PFSK-1 (cell line): ENCODE results near the gene ACBD3.

Source experiments
- FOXP2 ChIP-seq: optimal IDR thresholded peaks from 2 replicates; pipeline ENCODE3; 2011; ENCODE audit warnings: borderline replicate concordance, control low read depth, inconsistent platforms; ENCODE audit not compliant: insufficient read depth; ENCODE audit errors: extremely low read length, extremely low read depth
- POLR2AphosphoS5 ChIP-seq: IDR thresholded peaks from 2 replicates; pipeline ENCODE4 v1.6.1; 2012; ENCODE audit warnings: low read depth, mild to moderate bottlenecking, control low read depth, low read length, moderate library complexity
- SIN3A ChIP-seq: IDR thresholded peaks from 2 replicates; pipeline ENCODE4 v1.6.1; 2012; ENCODE audit warnings: mild to moderate bottlenecking, low read length, moderate library complexity, borderline replicate concordance; ENCODE audit not compliant: insufficient read depth
- TAF1 ChIP-seq: IDR thresholded peaks from 2 replicates; pipeline ENCODE4 v1.6.1; 2012; ENCODE audit warnings: low read length, control low read depth, borderline replicate concordance; ENCODE audit not compliant: insufficient read depth
- TF ChIP-seq, protein P1 (sequence below), 2 experiments: IDR thresholded peaks; 2 replicates each; pipeline versions ENCODE4 v1.6.1 to v1.8.0; 2011 to 2012; ENCODE audit warnings: low read depth in 2 of 2, low read length in 2 of 2, control low read depth in 1 of 2, inconsistent platforms in 1 of 2, mild to moderate bottlenecking in 1 of 2, moderate library complexity in 1 of 2; ENCODE audit not compliant: insufficient read depth in 1 of 2

ACBD3 gene

DNA sequence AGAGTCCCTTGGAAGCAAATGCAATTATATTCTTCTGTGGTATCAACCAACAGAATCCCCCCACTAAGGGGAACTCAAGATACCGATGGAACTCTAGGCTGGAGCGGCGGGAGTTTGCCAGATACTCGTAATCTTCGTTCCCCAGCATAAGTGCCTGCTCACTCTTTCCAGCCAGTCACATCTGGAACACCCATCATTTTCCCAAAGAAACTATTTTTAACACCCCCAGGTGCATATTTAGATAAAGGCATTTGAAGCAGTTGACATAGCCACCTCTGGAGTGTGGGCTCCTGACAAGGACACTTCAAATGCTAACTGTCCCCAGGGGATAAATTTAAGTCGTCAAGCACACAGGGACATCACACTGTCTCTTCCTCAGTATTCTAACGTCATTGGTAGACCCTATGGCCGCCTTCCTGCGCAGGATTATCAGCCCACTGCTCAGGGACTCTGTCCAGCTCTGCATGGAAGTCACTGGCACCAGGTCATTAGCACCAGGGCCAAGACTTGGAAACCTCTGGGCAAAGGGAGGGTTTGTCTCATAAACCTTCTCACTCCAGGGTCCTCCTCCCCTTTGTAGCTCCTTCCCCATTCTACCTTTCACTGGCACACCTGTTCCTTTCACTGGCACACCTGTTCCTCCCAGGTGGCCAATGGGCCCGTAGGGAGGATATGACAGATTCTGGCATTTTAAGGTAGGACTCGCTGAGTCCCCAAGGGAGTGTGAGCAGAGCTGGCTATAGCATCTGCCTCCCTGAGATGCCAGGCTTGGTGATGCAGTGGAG, 75.3 kb downstream of the ACBD3 start:
- TF ChIP-seq TAF1 (no peak), SIN3A (no peak)

DNA sequence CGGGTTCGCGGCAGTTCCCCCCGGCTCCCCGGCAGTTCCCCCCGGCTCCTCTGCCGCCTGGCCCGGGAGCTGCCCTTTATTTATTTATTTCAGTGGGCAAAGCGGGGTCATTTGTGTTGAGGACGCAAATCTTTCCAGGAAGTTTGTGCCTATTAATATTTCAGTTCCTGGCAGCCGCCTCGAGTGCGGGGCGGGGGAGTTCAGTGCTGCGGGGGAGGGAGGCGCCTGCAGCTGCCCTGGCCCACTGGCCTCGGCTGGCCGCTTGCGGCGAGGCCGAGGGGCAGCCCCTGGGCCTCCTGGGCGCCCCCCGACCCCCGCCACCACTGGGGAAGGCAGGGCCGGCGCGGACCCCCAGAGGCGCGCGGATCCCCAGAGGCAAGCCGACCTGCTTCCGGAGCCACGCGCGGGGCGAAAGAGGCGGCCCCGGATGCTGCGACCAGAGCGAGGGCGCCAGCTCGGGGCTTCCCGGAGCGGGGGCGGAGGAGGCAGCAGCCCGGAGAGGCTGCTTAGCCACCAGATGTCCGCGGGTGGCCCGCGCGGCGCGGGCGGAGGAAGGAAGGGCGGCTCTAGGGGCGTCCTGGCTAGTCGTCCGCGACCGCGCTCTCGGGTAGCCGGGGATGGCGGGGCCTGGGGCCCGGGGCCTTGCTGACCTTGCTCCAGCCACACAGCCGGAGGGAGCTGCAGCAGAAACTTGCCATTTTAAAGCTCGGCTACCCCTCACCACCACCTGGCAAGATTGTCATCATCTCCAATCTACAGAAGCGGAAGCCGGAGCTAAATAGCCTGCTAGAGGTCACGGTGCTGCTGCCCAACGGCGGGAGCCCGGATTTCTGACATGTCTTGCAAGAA, 76.1 kb downstream of the ACBD3 start:
- no peak for TF ChIP-seq POLR2AphosphoS5
- TF ChIP-seq TAF1, result no peak
- TF ChIP-seq, protein P1, sequence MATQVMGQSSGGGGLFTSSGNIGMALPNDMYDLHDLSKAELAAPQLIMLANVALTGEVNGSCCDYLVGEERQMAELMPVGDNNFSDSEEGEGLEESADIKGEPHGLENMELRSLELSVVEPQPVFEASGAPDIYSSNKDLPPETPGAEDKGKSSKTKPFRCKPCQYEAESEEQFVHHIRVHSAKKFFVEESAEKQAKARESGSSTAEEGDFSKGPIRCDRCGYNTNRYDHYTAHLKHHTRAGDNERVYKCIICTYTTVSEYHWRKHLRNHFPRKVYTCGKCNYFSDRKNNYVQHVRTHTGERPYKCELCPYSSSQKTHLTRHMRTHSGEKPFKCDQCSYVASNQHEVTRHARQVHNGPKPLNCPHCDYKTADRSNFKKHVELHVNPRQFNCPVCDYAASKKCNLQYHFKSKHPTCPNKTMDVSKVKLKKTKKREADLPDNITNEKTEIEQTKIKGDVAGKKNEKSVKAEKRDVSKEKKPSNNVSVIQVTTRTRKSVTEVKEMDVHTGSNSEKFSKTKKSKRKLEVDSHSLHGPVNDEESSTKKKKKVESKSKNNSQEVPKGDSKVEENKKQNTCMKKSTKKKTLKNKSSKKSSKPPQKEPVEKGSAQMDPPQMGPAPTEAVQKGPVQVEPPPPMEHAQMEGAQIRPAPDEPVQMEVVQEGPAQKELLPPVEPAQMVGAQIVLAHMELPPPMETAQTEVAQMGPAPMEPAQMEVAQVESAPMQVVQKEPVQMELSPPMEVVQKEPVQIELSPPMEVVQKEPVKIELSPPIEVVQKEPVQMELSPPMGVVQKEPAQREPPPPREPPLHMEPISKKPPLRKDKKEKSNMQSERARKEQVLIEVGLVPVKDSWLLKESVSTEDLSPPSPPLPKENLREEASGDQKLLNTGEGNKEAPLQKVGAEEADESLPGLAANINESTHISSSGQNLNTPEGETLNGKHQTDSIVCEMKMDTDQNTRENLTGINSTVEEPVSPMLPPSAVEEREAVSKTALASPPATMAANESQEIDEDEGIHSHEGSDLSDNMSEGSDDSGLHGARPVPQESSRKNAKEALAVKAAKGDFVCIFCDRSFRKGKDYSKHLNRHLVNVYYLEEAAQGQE (IDR thresholded peaks at IDR 0.05; ENCODE audit: insufficient read depth in 1 of 2, low read depth in 2 of 2, low read length in 2 of 2), result peak in 1 of 2 experiments; percentile 11; a peak in 1 of 4 replicates
- TF ChIP-seq FOXP2, result peak; percentile 53
- TF ChIP-seq SIN3A, result no peak

DNA sequence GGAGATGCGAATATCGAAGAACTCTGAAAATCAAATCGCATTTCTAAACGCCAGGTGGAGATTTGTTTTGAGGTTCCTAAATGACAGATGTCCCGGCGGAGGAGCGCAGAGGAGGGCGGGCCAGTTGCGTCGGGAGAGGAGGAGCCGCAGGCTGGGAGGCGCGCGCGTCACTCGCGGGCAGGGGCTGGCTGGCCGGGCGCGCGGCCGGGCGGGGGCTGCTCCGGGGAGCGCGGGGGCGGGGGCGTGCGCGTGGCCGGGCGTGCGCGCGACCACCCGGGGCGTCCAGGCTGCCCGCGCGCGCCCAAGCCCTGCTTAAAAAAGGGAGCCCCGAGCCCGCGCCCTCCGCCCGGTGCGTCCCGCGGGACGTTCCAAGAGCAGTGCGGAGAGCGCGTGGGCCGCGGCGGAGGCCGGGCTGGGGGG, 76.7 kb downstream of the ACBD3 start:
- TF ChIP-seq TAF1, result no peak
- peak; percentile 33 for TF ChIP-seq POLR2AphosphoS5
- TF ChIP-seq, protein P1 (IDR thresholded peaks at IDR 0.05; ENCODE audit: insufficient read depth in 1 of 2, low read depth in 2 of 2, low read length in 2 of 2), result no peak
- peak; percentile 76 for TF ChIP-seq FOXP2
- no peak for TF ChIP-seq SIN3A

- TF ChIP-seq POLR2AphosphoS5, result no peak
- TF ChIP-seq, protein P1 (IDR thresholded peaks at IDR 0.05; ENCODE audit: insufficient read depth in 1 of 2, low read depth in 2 of 2, low read length in 2 of 2), result no peak
- no peak for TF ChIP-seq TAF1
Measured at GRCh38 chr1:226108935-226109828, 77.4 kb downstream of the ACBD3 start.

- TF ChIP-seq, protein P1 (IDR thresholded peaks at IDR 0.05; ENCODE audit: insufficient read depth in 1 of 2, low read depth in 2 of 2, low read length in 2 of 2), result no peak
- TF ChIP-seq TAF1 (no peak), SIN3A (no peak), FOXP2 (no peak), POLR2AphosphoS5 (no peak)
Measured at GRCh38 chr1:226107471-226108460, 78.8 kb downstream of the ACBD3 start.
